Activated naive CD8-positive, alpha-beta T cell (primary cell): ENCODE data around the gene SND1.

ENCODE experiments used
- H3K27ac Mint-ChIP-seq: one replicate; pipeline ENCODE4 v1.8.0; 2021; ENCODE audit warnings: mixed read lengths
- H3K27me3 Mint-ChIP-seq: one replicate; pipeline ENCODE4 v1.8.0; 2021; ENCODE audit warnings: mixed read lengths
- H3K36me3 Mint-ChIP-seq: one replicate; pipeline ENCODE4 v1.8.0; 2021; ENCODE audit warnings: mixed read lengths
- H3K4me1 Mint-ChIP-seq: one replicate; pipeline ENCODE4 v1.8.0; 2021; ENCODE audit warnings: low read depth, mixed read lengths
- H3K4me3 Mint-ChIP-seq: one replicate; pipeline ENCODE4 v1.8.0; 2021; ENCODE audit warnings: mild to moderate bottlenecking, mixed read lengths
- H3K9me3 Mint-ChIP-seq: one replicate; pipeline ENCODE4 v1.8.0; 2021; ENCODE audit warnings: low read depth, mixed read lengths

Gene SND1

DNA sequence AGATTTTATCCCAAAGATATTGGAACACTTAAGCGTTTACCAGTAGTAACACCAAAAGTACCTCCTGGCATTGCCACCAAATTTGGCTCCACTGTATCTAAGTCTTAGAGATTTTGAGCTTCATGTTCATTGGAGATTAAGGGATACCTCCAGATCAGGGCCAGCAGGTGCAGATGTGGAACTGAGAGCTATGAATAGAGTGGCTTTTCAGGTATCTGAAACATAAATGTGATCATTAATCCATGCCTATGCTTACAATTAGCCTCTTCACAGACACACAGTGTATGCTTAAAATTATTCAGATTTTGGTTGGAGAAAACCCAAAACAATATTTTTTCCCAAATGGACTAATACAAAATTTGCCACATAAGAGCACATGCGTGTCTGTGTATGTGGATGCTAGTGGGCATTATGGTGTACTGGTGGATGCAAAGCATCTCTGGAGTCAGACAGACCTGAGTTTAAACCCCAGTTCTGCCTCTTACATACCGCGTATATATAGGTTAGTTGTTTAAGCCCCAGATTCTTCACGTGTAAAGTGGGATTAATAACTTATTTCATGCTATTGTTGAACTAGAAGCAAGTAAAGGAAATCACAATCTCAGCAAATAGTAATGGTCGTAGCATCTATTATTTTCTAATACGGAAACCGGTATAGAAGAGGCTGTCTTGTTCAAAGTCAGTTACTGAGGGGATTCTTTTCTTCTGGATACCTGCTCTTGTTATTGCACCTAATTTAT, 386.1 kb downstream of the SND1 start:
- Mint-ChIP-seq H3K27me3 (no peaks in the 10 kb centered on the region), H3K4me3 (no peak overlapping the region), H3K9me3 (no peaks in the 10 kb centered on the region), H3K4me1 (peaks cover 3% of the 10 kb centered on the region), H3K27ac (no peak overlapping the region), H3K36me3 (peaks cover 2% of the 10 kb centered on the region)

DNA sequence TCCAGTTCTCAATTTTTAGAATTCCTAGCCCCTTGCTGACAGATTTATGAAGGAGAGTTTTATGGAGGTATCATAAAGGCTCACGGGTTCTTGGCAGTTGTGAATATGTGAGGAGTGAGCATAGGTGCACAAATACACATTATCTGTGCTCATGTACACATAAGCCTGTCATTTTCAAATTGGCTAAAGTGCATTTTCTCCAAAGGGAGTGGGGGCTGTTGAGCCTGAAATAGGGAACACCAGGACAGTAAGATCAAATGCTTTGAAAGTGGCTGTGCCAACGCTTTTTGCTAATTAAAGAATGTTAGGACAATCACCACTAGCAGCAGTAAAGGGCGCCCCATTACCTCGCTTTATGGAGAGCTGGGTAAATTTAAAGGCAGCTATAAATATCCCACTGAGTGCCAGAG, 387.6 kb downstream of the SND1 start:
- Mint-ChIP-seq H3K36me3 (peaks cover 2% of the 10 kb centered on the region), H3K9me3 (no peaks in the 10 kb centered on the region), H3K4me3 (no peak overlapping the region)

GRCh38 chr7:128040205-128040604, 388.2 kb downstream of the SND1 start:
- Mint-ChIP-seq H3K27ac (no peak overlapping the region), H3K27me3 (no peaks in the 10 kb centered on the region), H3K36me3 (peaks cover 2% of the 10 kb centered on the region), H3K4me3 (no peak overlapping the region), H3K4me1 (peaks cover 5% of the 10 kb centered on the region), H3K9me3 (no peaks in the 10 kb centered on the region)

More for the DNA sequence above, 387.6 kb downstream of the SND1 start:
- H3K27me3 Mint-ChIP-seq = no peaks in the 10 kb centered on the region
- peaks cover 4% of the 10 kb centered on the region for H3K4me1 Mint-ChIP-seq
- H3K27ac Mint-ChIP-seq = no peak overlapping the region

- H3K9me3 Mint-ChIP-seq = no peaks in the 10 kb centered on the region
- H3K36me3 Mint-ChIP-seq = peaks cover 2% of the 10 kb centered on the region
- peaks cover 5% of the 10 kb centered on the region for H3K4me1 Mint-ChIP-seq
- no peak overlapping the region for H3K4me3 Mint-ChIP-seq
- H3K27ac Mint-ChIP-seq = no peak overlapping the region
- H3K27me3 Mint-ChIP-seq = no peaks in the 10 kb centered on the region
These were observed 389.2 kb downstream of the SND1 start for GRCh38 chr7:128041203-128041602.

- Mint-ChIP-seq H3K4me1 (peaks cover 5% of the 10 kb centered on the region), H3K27me3 (no peaks in the 10 kb centered on the region), H3K4me3 (no peak overlapping the region), H3K27ac (no peak overlapping the region), H3K36me3 (peaks cover 2% of the 10 kb centered on the region), H3K9me3 (no peaks in the 10 kb centered on the region)
These were observed 390.0 kb downstream of the SND1 start for GRCh38 chr7:128042012-128042411.

- no peak overlapping the region for H3K27ac Mint-ChIP-seq
- H3K36me3 Mint-ChIP-seq = peaks cover 4% of the 10 kb centered on the region
- no peak overlapping the region for H3K4me3 Mint-ChIP-seq
- H3K9me3 Mint-ChIP-seq = no peaks in the 10 kb centered on the region
- no peaks in the 10 kb centered on the region for H3K27me3 Mint-ChIP-seq
- H3K4me1 Mint-ChIP-seq = peaks cover 6% of the 10 kb centered on the region
These were observed 392.1 kb downstream of the SND1 start for GRCh38 chr7:128044064-128044463.

DNA sequence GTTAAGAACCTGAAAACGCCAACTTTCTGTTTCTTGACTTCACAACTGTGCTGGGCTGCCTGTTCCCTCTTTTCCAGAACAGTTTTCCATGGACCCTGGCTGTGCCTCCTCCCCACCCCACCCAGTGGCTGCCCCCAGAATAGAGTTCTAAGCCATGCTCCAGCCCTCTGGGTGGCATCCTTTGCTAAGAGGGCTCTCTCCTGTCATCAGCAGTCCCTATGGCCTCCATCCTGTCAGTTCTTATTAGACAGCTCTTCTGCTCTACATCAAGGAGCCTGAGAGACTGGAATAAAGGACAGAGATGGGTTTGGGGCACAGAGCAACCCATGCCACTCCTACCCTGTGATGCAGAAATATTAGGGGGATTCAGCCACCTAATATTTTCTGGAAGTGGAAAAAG, 393.2 kb downstream of the SND1 start:
- no peaks in the 10 kb centered on the region for H3K27me3 Mint-ChIP-seq
- no peak overlapping the region for H3K4me3 Mint-ChIP-seq
- H3K27ac Mint-ChIP-seq = no peak overlapping the region
- no peaks in the 10 kb centered on the region for H3K9me3 Mint-ChIP-seq
- H3K36me3 Mint-ChIP-seq = peaks cover 5% of the 10 kb centered on the region
- H3K4me1 Mint-ChIP-seq = peaks cover 6% of the 10 kb centered on the region

DNA sequence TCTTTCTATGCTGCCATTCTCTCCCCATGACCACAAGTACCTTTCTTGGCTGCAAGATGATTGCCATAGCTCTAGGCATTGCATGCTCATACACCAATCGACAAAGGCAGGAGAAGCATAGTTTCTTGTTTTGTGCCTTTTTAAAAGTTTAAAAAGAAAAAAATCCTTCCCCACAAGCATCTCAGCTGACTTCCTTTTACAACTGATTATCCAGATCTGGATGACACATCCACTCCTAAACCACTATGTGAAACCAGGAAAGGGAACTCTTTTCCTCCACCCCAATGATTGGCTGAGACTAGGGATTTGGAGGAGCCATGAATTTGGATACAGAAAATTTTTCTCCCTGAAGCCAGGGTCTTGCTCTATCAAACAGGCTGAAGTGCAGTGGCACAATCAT, 393.8 kb downstream of the SND1 start:
- Mint-ChIP-seq H3K9me3 (no peaks in the 10 kb centered on the region), H3K4me1 (peaks cover 9% of the 10 kb centered on the region), H3K4me3 (no peak overlapping the region)

DNA sequence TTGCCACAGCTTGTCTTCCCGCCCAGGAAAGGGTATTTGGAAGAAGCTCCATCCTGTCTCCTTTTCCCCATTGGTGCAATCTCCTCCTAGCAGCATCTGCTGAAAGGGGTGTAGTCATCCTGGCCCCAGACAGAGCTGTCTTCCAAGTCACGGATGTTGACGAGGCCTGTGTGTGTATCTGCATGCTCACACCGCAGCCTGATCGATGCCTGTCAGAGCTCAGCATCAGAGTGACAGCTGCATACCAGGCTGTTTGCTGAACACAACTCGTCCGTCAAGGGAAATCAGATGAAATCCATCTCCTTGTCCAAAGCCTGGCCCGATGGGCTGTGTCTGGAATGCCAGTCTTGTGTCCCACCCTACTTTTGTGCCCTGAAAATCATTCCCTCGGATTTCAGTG, 400.4 kb downstream of the SND1 start:
- Mint-ChIP-seq H3K9me3 (no peaks in the 10 kb centered on the region), H3K4me1 (peaks cover 39% of the 10 kb centered on the region), H3K4me3 (no peak overlapping the region), H3K27me3 (no peaks in the 10 kb centered on the region), H3K27ac (no peak overlapping the region), H3K36me3 (peaks cover 7% of the 10 kb centered on the region)

More for the DNA sequence above, 393.8 kb downstream of the SND1 start:
- Mint-ChIP-seq H3K27ac (peak overlapping the region; percentile 10), H3K36me3 (peaks cover 6% of the 10 kb centered on the region), H3K27me3 (no peaks in the 10 kb centered on the region)

GRCh38 chr7:128053023-128053422, 401.0 kb downstream of the SND1 start:
- H3K27ac Mint-ChIP-seq = no peak overlapping the region
- H3K36me3 Mint-ChIP-seq = peaks cover 7% of the 10 kb centered on the region
- no peaks in the 10 kb centered on the region for H3K27me3 Mint-ChIP-seq
- no peaks in the 10 kb centered on the region for H3K9me3 Mint-ChIP-seq
- H3K4me1 Mint-ChIP-seq = peaks cover 45% of the 10 kb centered on the region
- H3K4me3 Mint-ChIP-seq = no peak overlapping the region

- Mint-ChIP-seq H3K4me1 (peaks cover 53% of the 10 kb centered on the region), H3K36me3 (peaks cover 6% of the 10 kb centered on the region), H3K27ac (no peak overlapping the region), H3K4me3 (no peak overlapping the region), H3K9me3 (no peaks in the 10 kb centered on the region), H3K27me3 (no peaks in the 10 kb centered on the region)
These were observed 402.0 kb downstream of the SND1 start for GRCh38 chr7:128053991-128054390.

- no peaks in the 10 kb centered on the region for H3K27me3 Mint-ChIP-seq
- H3K27ac Mint-ChIP-seq = no peak overlapping the region
- H3K4me1 Mint-ChIP-seq = peaks cover 58% of the 10 kb centered on the region
- no peaks in the 10 kb centered on the region for H3K9me3 Mint-ChIP-seq
- H3K4me3 Mint-ChIP-seq = no peak overlapping the region
- H3K36me3 Mint-ChIP-seq = peaks cover 4% of the 10 kb centered on the region
These were observed 402.5 kb downstream of the SND1 start for GRCh38 chr7:128054511-128054910.

GRCh38 chr7:128055637-128056036, 403.6 kb downstream of the SND1 start:
- no peaks in the 10 kb centered on the region for H3K27me3 Mint-ChIP-seq
- no peaks in the 10 kb centered on the region for H3K9me3 Mint-ChIP-seq
- H3K36me3 Mint-ChIP-seq = peaks cover 2% of the 10 kb centered on the region
- peaks cover 66% of the 10 kb centered on the region for H3K4me1 Mint-ChIP-seq
- H3K27ac Mint-ChIP-seq = no peak overlapping the region
- no peak overlapping the region for H3K4me3 Mint-ChIP-seq

DNA sequence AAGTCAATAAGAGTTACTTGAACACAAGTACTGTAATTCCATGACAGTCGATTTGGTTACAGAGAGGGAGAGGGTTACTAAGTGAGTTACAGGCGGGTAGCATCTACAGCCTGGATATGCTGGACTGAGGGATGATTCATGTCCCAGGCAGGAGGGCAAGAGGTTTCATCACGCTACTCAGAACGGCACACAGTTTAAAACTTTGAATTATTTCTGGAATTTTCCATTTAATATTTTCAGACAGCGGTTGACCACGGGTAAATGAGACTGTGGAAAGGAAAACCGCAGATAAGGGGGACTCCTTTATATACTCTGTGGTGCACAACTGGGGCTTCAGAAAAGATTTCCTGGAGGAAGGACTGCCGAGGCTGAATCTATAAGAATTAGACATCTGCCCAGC, 404.9 kb downstream of the SND1 start:
- Mint-ChIP-seq H3K4me3 (no peak overlapping the region), H3K27me3 (no peaks in the 10 kb centered on the region), H3K4me1 (peaks cover 62% of the 10 kb centered on the region), H3K36me3 (peaks cover 2% of the 10 kb centered on the region), H3K27ac (no peak overlapping the region), H3K9me3 (no peaks in the 10 kb centered on the region)

GRCh38 chr7:128057909-128058308, 405.9 kb downstream of the SND1 start:
- Mint-ChIP-seq H3K27me3 (no peaks in the 10 kb centered on the region), H3K4me3 (no peak overlapping the region), H3K36me3 (peaks cover 2% of the 10 kb centered on the region), H3K9me3 (no peaks in the 10 kb centered on the region), H3K27ac (no peak overlapping the region), H3K4me1 (peaks cover 54% of the 10 kb centered on the region)
